Liver (tissue), 3 donors: ENCODE results near the gene IRF8.

ENCODE experiments used
- CTCF ChIP-seq: fragments of 150-350 bp; IDR thresholded peaks from 2 replicates; pipeline ENCODE4 v1.5.1; 2017; ENCODE audit warnings: improper control_type of control experiment, low read depth, low read length; ENCODE audit not compliant: missing input control
- NR2F2 ChIP-seq: IDR thresholded peaks from 2 replicates; pipeline ENCODE4 v1.6.1; 2016; ENCODE audit warnings: antibody characterized with exemption
- SP1 ChIP-seq: IDR thresholded peaks from 2 replicates; pipeline ENCODE4 v1.6.1; 2018; ENCODE audit warnings: antibody characterized with exemption, mild to moderate bottlenecking
- TF ChIP-seq, protein P1 (sequence below): IDR thresholded peaks from 2 replicates; pipeline ENCODE4 v1.6.1; 2016; ENCODE audit warnings: antibody characterized with exemption, mild to moderate bottlenecking
- donor health status: healthy.
- donor health status: healthy.

- no peak for TF ChIP-seq CTCF
- TF ChIP-seq SP1 = no peak
- TF ChIP-seq, protein P1, sequence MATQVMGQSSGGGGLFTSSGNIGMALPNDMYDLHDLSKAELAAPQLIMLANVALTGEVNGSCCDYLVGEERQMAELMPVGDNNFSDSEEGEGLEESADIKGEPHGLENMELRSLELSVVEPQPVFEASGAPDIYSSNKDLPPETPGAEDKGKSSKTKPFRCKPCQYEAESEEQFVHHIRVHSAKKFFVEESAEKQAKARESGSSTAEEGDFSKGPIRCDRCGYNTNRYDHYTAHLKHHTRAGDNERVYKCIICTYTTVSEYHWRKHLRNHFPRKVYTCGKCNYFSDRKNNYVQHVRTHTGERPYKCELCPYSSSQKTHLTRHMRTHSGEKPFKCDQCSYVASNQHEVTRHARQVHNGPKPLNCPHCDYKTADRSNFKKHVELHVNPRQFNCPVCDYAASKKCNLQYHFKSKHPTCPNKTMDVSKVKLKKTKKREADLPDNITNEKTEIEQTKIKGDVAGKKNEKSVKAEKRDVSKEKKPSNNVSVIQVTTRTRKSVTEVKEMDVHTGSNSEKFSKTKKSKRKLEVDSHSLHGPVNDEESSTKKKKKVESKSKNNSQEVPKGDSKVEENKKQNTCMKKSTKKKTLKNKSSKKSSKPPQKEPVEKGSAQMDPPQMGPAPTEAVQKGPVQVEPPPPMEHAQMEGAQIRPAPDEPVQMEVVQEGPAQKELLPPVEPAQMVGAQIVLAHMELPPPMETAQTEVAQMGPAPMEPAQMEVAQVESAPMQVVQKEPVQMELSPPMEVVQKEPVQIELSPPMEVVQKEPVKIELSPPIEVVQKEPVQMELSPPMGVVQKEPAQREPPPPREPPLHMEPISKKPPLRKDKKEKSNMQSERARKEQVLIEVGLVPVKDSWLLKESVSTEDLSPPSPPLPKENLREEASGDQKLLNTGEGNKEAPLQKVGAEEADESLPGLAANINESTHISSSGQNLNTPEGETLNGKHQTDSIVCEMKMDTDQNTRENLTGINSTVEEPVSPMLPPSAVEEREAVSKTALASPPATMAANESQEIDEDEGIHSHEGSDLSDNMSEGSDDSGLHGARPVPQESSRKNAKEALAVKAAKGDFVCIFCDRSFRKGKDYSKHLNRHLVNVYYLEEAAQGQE = no peak
- no peak for TF ChIP-seq NR2F2
Measured at GRCh38 chr16:85867189-85867588, 31.8 kb upstream of the IRF8 start.
